ENCODE results near the gene UROC1.

The UROC1 gene

GRCh38 chr3:126440709-126440995 lies 76.9 kb downstream of the UROC1 start:
- H3K4me3 ChIP-seq (ENCODE audit: low read length), result no peak overlapping the region
- H3K4me1 ChIP-seq (ENCODE audit: control insufficient read depth, insufficient read depth, low read length), result no peaks in the 10 kb centered on the region
- no peaks in the 10 kb centered on the region for H3K27me3 ChIP-seq (ENCODE audit: control insufficient read depth, insufficient read depth, low read length)
- H3K9me3 ChIP-seq (ENCODE audit: control insufficient read depth, low read length), result no peaks in the 10 kb centered on the region
- H3K36me3 ChIP-seq (ENCODE audit: control insufficient read depth, insufficient read depth, low read length), result no peaks in the 10 kb centered on the region
- no peak overlapping the region for H3K9ac ChIP-seq (ENCODE audit: low read length)

GRCh38 chr3:126439968-126440708 lies 77.4 kb downstream of the UROC1 start:
- H3K4me3 ChIP-seq (ENCODE audit: low read length), result no peak overlapping the region
- no peaks in the 10 kb centered on the region for H3K9me3 ChIP-seq (ENCODE audit: control insufficient read depth, low read length)
- H3K4me1 ChIP-seq (ENCODE audit: control insufficient read depth, insufficient read depth, low read length), result no peaks in the 10 kb centered on the region
- no peaks in the 10 kb centered on the region for H3K27me3 ChIP-seq (ENCODE audit: control insufficient read depth, insufficient read depth, low read length)
- no peak overlapping the region for H3K9ac ChIP-seq (ENCODE audit: low read length)
- H3K36me3 ChIP-seq (ENCODE audit: control insufficient read depth, insufficient read depth, low read length), result no peaks in the 10 kb centered on the region

GRCh38 chr3:126439346-126439967 lies 78.1 kb downstream of the UROC1 start:
- Histone ChIP-seq H3K4me3 (ENCODE audit: low read length) (no peak overlapping the region), H3K27me3 (ENCODE audit: control insufficient read depth, insufficient read depth, low read length) (no peaks in the 10 kb centered on the region), H3K36me3 (ENCODE audit: control insufficient read depth, insufficient read depth, low read length) (no peaks in the 10 kb centered on the region), H3K9me3 (ENCODE audit: control insufficient read depth, low read length) (no peaks in the 10 kb centered on the region), H3K9ac (ENCODE audit: low read length) (no peak overlapping the region), H3K4me1 (ENCODE audit: control insufficient read depth, insufficient read depth, low read length) (no peaks in the 10 kb centered on the region)

- Histone ChIP-seq H3K4me3 (ENCODE audit: low read length) (no peak overlapping the region), H3K9ac (ENCODE audit: low read length) (no peak overlapping the region), H3K36me3 (ENCODE audit: control insufficient read depth, insufficient read depth, low read length) (no peaks in the 10 kb centered on the region), H3K4me1 (ENCODE audit: control insufficient read depth, insufficient read depth, low read length) (no peaks in the 10 kb centered on the region), H3K27me3 (ENCODE audit: control insufficient read depth, insufficient read depth, low read length) (no peaks in the 10 kb centered on the region), H3K9me3 (ENCODE audit: control insufficient read depth, low read length) (no peaks in the 10 kb centered on the region)
Observed at GRCh38 chr3:126438746-126439145, 78.8 kb downstream of the UROC1 start.

- Histone ChIP-seq H3K36me3 (ENCODE audit: control insufficient read depth, insufficient read depth, low read length) (no peaks in the 10 kb centered on the region), H3K9ac (ENCODE audit: low read length) (no peak overlapping the region), H3K9me3 (ENCODE audit: control insufficient read depth, low read length) (no peaks in the 10 kb centered on the region), H3K4me3 (ENCODE audit: low read length) (no peak overlapping the region), H3K27me3 (ENCODE audit: control insufficient read depth, insufficient read depth, low read length) (no peaks in the 10 kb centered on the region), H3K4me1 (ENCODE audit: control insufficient read depth, insufficient read depth, low read length) (no peaks in the 10 kb centered on the region)
Observed at GRCh38 chr3:126438186-126438585, 79.4 kb downstream of the UROC1 start.

- H3K36me3 ChIP-seq (ENCODE audit: control insufficient read depth, insufficient read depth, low read length), result no peaks in the 10 kb centered on the region
- no peaks in the 10 kb centered on the region for H3K9me3 ChIP-seq (ENCODE audit: control insufficient read depth, low read length)
- H3K27me3 ChIP-seq (ENCODE audit: control insufficient read depth, insufficient read depth, low read length), result no peaks in the 10 kb centered on the region
- H3K4me3 ChIP-seq (ENCODE audit: low read length), result no peak overlapping the region
- H3K4me1 ChIP-seq (ENCODE audit: control insufficient read depth, insufficient read depth, low read length), result no peaks in the 10 kb centered on the region
- H3K9ac ChIP-seq (ENCODE audit: low read length), result no peak overlapping the region
Observed at GRCh38 chr3:126436826-126437717, 80.5 kb downstream of the UROC1 start.

- Histone ChIP-seq H3K4me1 (ENCODE audit: control insufficient read depth, insufficient read depth, low read length) (no peaks in the 10 kb centered on the region), H3K9me3 (ENCODE audit: control insufficient read depth, low read length) (no peaks in the 10 kb centered on the region), H3K9ac (ENCODE audit: low read length) (no peak overlapping the region), H3K4me3 (ENCODE audit: low read length) (no peak overlapping the region), H3K36me3 (ENCODE audit: control insufficient read depth, insufficient read depth, low read length) (no peaks in the 10 kb centered on the region), H3K27me3 (ENCODE audit: control insufficient read depth, insufficient read depth, low read length) (no peaks in the 10 kb centered on the region)
Observed at GRCh38 chr3:126435456-126436315, 81.9 kb downstream of the UROC1 start.

GRCh38 chr3:126434931-126435411 lies 82.6 kb downstream of the UROC1 start:
- Histone ChIP-seq H3K27me3 (ENCODE audit: control insufficient read depth, insufficient read depth, low read length) (no peaks in the 10 kb centered on the region), H3K36me3 (ENCODE audit: control insufficient read depth, insufficient read depth, low read length) (no peaks in the 10 kb centered on the region), H3K4me1 (ENCODE audit: control insufficient read depth, insufficient read depth, low read length) (no peaks in the 10 kb centered on the region), H3K4me3 (ENCODE audit: low read length) (no peak overlapping the region), H3K9ac (ENCODE audit: low read length) (no peak overlapping the region), H3K9me3 (ENCODE audit: control insufficient read depth, low read length) (no peaks in the 10 kb centered on the region)

GRCh38 chr3:126434264-126434590 lies 83.3 kb downstream of the UROC1 start:
- Histone ChIP-seq H3K27me3 (ENCODE audit: control insufficient read depth, insufficient read depth, low read length) (no peaks in the 10 kb centered on the region), H3K4me3 (ENCODE audit: low read length) (no peak overlapping the region), H3K36me3 (ENCODE audit: control insufficient read depth, insufficient read depth, low read length) (no peaks in the 10 kb centered on the region), H3K9me3 (ENCODE audit: control insufficient read depth, low read length) (no peaks in the 10 kb centered on the region), H3K4me1 (ENCODE audit: control insufficient read depth, insufficient read depth, low read length) (no peaks in the 10 kb centered on the region), H3K9ac (ENCODE audit: low read length) (no peak overlapping the region)

- H3K36me3 ChIP-seq (ENCODE audit: control insufficient read depth, insufficient read depth, low read length), result no peaks in the 10 kb centered on the region
- H3K9ac ChIP-seq (ENCODE audit: low read length), result no peak overlapping the region
- no peak overlapping the region for H3K4me3 ChIP-seq (ENCODE audit: low read length)
Observed at GRCh38 chr3:126433496-126434263, 83.9 kb downstream of the UROC1 start.

GRCh38 chr3:126433105-126433430 lies 84.5 kb downstream of the UROC1 start:
- Histone ChIP-seq H3K9ac (ENCODE audit: low read length) (no peak overlapping the region), H3K36me3 (ENCODE audit: control insufficient read depth, insufficient read depth, low read length) (no peaks in the 10 kb centered on the region), H3K4me1 (ENCODE audit: control insufficient read depth, insufficient read depth, low read length) (no peaks in the 10 kb centered on the region), H3K9me3 (ENCODE audit: control insufficient read depth, low read length) (no peaks in the 10 kb centered on the region), H3K4me3 (ENCODE audit: low read length) (no peak overlapping the region), H3K27me3 (ENCODE audit: control insufficient read depth, insufficient read depth, low read length) (no peaks in the 10 kb centered on the region)

More at GRCh38 chr3:126433496-126434263, 83.9 kb downstream of the UROC1 start:
- H3K4me1 ChIP-seq (ENCODE audit: control insufficient read depth, insufficient read depth, low read length), result no peaks in the 10 kb centered on the region
- no peaks in the 10 kb centered on the region for H3K9me3 ChIP-seq (ENCODE audit: control insufficient read depth, low read length)
- H3K27me3 ChIP-seq (ENCODE audit: control insufficient read depth, insufficient read depth, low read length), result no peaks in the 10 kb centered on the region
